Measurements from ENCODE around the gene JDP2. TPM values are rescaled to one million over a fixed set of nuclear protein-coding genes. Genes with fewer than 3 reads are reported as not detected.

Gene JDP2
- total RNA-seq, 1 donor from 2014 or later = 13.1 TPM

DNA sequence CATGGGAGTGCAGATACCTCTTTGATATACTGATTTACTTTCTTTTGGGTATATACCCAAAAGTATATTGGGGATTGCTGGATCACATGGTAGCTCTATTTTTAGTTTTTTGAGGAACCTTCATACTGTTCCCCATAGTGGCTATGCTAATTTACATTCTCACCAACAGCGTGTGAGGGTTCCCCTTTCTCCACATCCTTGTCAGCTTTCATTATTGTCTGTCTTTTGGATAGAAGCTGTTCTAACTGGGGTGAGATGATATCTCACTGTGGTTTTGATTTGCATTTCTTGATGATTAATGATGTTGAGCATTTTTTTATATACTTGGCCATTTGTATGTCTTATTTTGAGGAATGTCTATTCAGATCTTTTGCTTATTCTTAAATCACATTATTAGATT is 44.1 kb upstream of the JDP2 start:
- H3K9me3 Mint-ChIP-seq (ENCODE audit: low read depth) = no peaks in the 10 kb centered on the region
- DNase-seq (ENCODE audit: low spot score, unreplicated experiment) = no peak
- H3K27me3 Mint-ChIP-seq = peaks cover 11% of the 10 kb centered on the region
- no peak overlapping the region for H3K27ac Mint-ChIP-seq
- H3K4me1 Mint-ChIP-seq (ENCODE audit: low read depth) = no peaks in the 10 kb centered on the region
- H3K36me3 Mint-ChIP-seq (ENCODE audit: insufficient read depth) = no peaks in the 10 kb centered on the region
- H3K4me3 Mint-ChIP-seq (ENCODE audit: low read depth) = no peak overlapping the region
- TF ChIP-seq, protein P1, sequence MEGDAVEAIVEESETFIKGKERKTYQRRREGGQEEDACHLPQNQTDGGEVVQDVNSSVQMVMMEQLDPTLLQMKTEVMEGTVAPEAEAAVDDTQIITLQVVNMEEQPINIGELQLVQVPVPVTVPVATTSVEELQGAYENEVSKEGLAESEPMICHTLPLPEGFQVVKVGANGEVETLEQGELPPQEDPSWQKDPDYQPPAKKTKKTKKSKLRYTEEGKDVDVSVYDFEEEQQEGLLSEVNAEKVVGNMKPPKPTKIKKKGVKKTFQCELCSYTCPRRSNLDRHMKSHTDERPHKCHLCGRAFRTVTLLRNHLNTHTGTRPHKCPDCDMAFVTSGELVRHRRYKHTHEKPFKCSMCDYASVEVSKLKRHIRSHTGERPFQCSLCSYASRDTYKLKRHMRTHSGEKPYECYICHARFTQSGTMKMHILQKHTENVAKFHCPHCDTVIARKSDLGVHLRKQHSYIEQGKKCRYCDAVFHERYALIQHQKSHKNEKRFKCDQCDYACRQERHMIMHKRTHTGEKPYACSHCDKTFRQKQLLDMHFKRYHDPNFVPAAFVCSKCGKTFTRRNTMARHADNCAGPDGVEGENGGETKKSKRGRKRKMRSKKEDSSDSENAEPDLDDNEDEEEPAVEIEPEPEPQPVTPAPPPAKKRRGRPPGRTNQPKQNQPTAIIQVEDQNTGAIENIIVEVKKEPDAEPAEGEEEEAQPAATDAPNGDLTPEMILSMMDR (IDR thresholded peaks at IDR 0.05; ENCODE audit: unreplicated experiment) = no peak

DNA sequence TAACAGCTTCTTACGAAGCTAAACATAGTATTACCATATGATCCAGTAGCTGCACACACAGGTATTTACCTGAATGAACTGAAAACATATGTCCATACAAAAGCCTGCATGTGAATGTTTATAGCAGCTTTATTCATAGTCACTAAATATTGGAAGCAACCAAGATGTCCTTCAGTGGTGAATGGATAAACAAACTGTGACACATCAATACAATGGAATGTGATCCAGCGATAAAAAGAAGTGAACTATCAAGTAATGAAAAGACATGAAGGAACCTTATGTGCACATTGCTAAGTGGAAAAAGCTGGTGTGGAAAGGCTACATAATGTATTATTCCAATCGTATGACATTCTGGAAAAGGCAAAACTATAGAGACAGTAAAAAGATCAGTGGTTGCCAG is 38.1 kb upstream of the JDP2 start:
- Mint-ChIP-seq H3K27ac (no peak overlapping the region), H3K36me3 (ENCODE audit: insufficient read depth) (no peaks in the 10 kb centered on the region), H3K9me3 (ENCODE audit: low read depth) (no peaks in the 10 kb centered on the region), H3K4me3 (ENCODE audit: low read depth) (no peak overlapping the region), H3K27me3 (peaks cover 4% of the 10 kb centered on the region), H3K4me1 (ENCODE audit: low read depth) (no peaks in the 10 kb centered on the region)
- DNase-seq (ENCODE audit: low spot score, unreplicated experiment) = no peak
- TF ChIP-seq, protein P1 (IDR thresholded peaks at IDR 0.05; ENCODE audit: unreplicated experiment) = no peak

DNA sequence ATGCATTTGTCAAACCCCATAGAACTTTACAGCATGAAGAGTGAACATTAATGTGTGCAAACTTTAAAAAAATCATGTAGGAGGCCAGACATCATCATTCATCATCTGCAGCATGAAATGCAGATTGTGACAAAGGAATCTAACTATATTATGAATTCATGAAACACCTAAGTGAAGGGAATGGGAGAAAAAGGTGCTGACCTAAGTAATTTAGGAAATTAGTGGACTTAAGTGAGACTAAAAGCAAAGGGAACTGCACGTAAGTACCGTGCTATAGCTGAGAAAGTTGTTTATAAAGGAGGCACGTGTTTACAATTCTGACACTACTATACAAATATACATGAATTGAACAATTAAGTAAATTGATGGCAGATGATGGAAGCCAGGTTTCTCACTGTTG is 37.6 kb upstream of the JDP2 start:
- Mint-ChIP-seq H3K27me3 (peaks cover 3% of the 10 kb centered on the region), H3K27ac (no peak overlapping the region)

DNA sequence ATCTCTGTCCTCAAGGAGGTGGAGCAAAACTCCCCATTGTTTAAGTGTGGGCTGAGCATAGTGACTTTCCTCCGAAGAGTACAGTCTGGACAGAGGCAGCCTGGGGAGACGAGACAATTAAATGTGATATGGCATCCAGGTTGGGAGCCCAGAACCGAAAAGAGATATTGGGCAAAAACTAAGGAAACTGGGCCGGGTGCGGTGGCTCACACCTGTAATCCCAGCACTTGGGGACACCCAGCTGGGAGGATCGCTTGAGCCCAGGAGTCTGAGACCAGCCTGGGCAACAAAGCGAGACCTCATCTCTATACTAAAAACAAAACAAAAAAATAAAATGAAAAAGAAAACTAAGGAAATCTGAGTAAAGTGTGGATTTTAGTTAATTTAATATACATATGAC is 35.9 kb upstream of the JDP2 start:
- Mint-ChIP-seq H3K4me3 (ENCODE audit: low read depth) (no peak overlapping the region), H3K27ac (no peak overlapping the region), H3K4me1 (ENCODE audit: low read depth) (no peaks in the 10 kb centered on the region), H3K36me3 (ENCODE audit: insufficient read depth) (no peaks in the 10 kb centered on the region), H3K27me3 (peaks cover 14% of the 10 kb centered on the region), H3K9me3 (ENCODE audit: low read depth) (no peaks in the 10 kb centered on the region)
- no peak for DNase-seq (ENCODE audit: low spot score, unreplicated experiment)
- TF ChIP-seq, protein P1 (IDR thresholded peaks at IDR 0.05; ENCODE audit: unreplicated experiment) = no peak

More for the DNA sequence above, 37.6 kb upstream of the JDP2 start:
- H3K4me1 Mint-ChIP-seq (ENCODE audit: low read depth) = no peaks in the 10 kb centered on the region
- no peak for DNase-seq (ENCODE audit: low spot score, unreplicated experiment)
- no peaks in the 10 kb centered on the region for H3K9me3 Mint-ChIP-seq (ENCODE audit: low read depth)
- H3K4me3 Mint-ChIP-seq (ENCODE audit: low read depth) = no peak overlapping the region
- no peaks in the 10 kb centered on the region for H3K36me3 Mint-ChIP-seq (ENCODE audit: insufficient read depth)
- TF ChIP-seq, protein P1 (IDR thresholded peaks at IDR 0.05; ENCODE audit: unreplicated experiment) = no peak

DNA sequence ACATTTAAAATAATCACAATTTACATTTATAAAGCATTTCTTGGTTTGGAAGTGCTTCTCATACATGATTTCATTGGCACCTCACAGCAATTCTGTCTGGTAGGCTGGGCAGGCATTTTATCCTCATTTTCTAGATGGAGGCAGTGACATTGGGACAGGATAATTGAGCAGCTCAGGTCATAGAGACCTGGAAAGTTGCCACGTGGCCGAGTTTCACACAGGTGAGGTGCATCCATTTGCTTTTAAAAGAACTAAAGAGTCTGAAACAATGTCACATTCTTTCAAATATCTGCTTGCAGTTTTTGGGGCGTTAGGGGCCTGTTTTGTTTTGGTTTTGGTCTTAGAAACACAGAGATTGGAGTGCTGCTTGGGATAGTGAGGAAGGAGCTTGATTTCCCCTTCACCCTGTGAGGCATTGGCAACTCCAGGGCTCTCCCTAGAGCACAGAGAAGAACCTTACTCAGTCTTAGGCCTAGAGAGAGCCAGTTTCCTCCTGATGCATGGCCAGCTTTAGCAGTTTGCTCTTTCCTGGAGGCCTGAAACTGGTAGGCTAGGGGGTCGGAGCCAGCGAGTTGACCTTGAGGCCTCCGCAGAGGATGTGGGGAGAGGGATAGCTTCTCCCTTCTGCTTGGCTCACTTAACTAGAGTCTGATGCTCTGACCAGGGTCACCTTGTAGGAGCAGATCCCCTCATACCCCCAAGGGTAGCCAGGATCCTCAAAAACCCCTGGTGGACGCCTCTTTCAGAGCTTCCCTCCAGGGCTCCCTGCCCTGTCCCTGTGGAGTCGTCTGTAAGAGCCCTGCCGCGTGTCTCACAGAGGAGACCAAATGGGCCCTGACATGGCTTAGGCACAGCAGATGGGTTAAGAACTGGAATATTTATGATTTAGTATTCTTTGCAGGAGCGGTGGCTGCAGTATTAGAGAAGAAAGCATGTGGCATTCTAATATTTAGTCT is 34.9 kb upstream of the JDP2 start:
- H3K4me1 Mint-ChIP-seq (ENCODE audit: low read depth) = no peaks in the 10 kb centered on the region
- H3K27ac Mint-ChIP-seq = no peak overlapping the region
- H3K9me3 Mint-ChIP-seq (ENCODE audit: low read depth) = no peaks in the 10 kb centered on the region
- no peak for DNase-seq (ENCODE audit: low spot score, unreplicated experiment)
- H3K27me3 Mint-ChIP-seq = peaks cover 14% of the 10 kb centered on the region
- H3K4me3 Mint-ChIP-seq (ENCODE audit: low read depth) = no peak overlapping the region
- TF ChIP-seq, protein P1 (IDR thresholded peaks at IDR 0.05; ENCODE audit: unreplicated experiment) = no peak
- no peaks in the 10 kb centered on the region for H3K36me3 Mint-ChIP-seq (ENCODE audit: insufficient read depth)

All from progenitor cell of endocrine pancreas (in vitro differentiated cells).